HL-60 (cell line): Measurements from ENCODE around the gene PDXK.

Source experiments
- CTCF ChIP-seq: IDR thresholded peaks from one replicate; pipeline ENCODE4 v1.5.1; 2011; ENCODE audit warnings: low read length, control low read depth, inconsistent platforms; ENCODE audit not compliant: insufficient read depth
- GABPA ChIP-seq: IDR thresholded peaks from 2 replicates; pipeline ENCODE4 v1.6.1; 2012; ENCODE audit warnings: low read depth
- POLR2AphosphoS5 ChIP-seq: IDR thresholded peaks from 2 replicates; pipeline ENCODE4 v1.6.1; 2012; ENCODE audit warnings: low read depth
- SPI1 ChIP-seq: IDR thresholded peaks from 2 replicates; pipeline ENCODE4 v1.6.1; 2012; ENCODE audit warnings: low read depth, mild to moderate bottlenecking, borderline replicate concordance
- TF ChIP-seq, protein P1 (sequence below): IDR thresholded peaks from 2 replicates; pipeline ENCODE4 v1.6.1; 2012; ENCODE audit warnings: low read depth; ENCODE audit not compliant: insufficient replicate concordance

GRCh38 chr21:43800566-43800965 lies 81.6 kb downstream of the PDXK start:
- TF ChIP-seq CTCF (no peak), GABPA (no peak), POLR2AphosphoS5 (no peak), SPI1 (no peak)
- TF ChIP-seq, protein P1, sequence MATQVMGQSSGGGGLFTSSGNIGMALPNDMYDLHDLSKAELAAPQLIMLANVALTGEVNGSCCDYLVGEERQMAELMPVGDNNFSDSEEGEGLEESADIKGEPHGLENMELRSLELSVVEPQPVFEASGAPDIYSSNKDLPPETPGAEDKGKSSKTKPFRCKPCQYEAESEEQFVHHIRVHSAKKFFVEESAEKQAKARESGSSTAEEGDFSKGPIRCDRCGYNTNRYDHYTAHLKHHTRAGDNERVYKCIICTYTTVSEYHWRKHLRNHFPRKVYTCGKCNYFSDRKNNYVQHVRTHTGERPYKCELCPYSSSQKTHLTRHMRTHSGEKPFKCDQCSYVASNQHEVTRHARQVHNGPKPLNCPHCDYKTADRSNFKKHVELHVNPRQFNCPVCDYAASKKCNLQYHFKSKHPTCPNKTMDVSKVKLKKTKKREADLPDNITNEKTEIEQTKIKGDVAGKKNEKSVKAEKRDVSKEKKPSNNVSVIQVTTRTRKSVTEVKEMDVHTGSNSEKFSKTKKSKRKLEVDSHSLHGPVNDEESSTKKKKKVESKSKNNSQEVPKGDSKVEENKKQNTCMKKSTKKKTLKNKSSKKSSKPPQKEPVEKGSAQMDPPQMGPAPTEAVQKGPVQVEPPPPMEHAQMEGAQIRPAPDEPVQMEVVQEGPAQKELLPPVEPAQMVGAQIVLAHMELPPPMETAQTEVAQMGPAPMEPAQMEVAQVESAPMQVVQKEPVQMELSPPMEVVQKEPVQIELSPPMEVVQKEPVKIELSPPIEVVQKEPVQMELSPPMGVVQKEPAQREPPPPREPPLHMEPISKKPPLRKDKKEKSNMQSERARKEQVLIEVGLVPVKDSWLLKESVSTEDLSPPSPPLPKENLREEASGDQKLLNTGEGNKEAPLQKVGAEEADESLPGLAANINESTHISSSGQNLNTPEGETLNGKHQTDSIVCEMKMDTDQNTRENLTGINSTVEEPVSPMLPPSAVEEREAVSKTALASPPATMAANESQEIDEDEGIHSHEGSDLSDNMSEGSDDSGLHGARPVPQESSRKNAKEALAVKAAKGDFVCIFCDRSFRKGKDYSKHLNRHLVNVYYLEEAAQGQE = no peak
